Ascending aorta (tissue), 2 donors: ENCODE measurements around the gene TICRR. TPM values are rescaled to one million over a fixed set of nuclear protein-coding genes. Genes with fewer than 3 reads are reported as not detected.
A peak's percentile ranks its signal among the peaks of the same experiment; 100 is the strongest.

Source experiments
- DNase-seq, 2 donors: peaks; one replicate each; pipeline ENCODE4 v3.0.0-alpha.2; 2019; ENCODE audit warnings: low spot score in 2 of 2
- H3K27ac ChIP-seq, 2 donors: fragments of 200-600 bp; sonication (generic); one replicate each; pipeline ENCODE4 v1.5.1; 2016 to 2017; ENCODE audit warnings: mild to moderate bottlenecking in 1 of 2
- H3K27me3 ChIP-seq: fragments of 200-600 bp; sonication (generic); one replicate; pipeline ENCODE4 v1.5.1; 2017
- H3K36me3 ChIP-seq, 2 donors: fragments of 200-600 bp; sonication (generic); one replicate each; pipeline ENCODE4 v1.5.1; 2016
- H3K4me1 ChIP-seq, 2 donors: fragments of 200-600 bp; sonication (generic); one replicate each; pipeline ENCODE4 v1.5.1; 2016 to 2017; ENCODE audit warnings: mild to moderate bottlenecking in 1 of 2
- H3K4me3 ChIP-seq, 2 donors: fragments of 200-600 bp; sonication (generic); one replicate each; pipeline ENCODE4 v1.5.1; 2016 to 2017; ENCODE audit warnings: mild to moderate bottlenecking in 1 of 2
- H3K9me3 ChIP-seq, 2 donors: fragments of 200-600 bp; sonication (generic); one replicate each; pipeline ENCODE4 v1.5.1; 2016
- CTCF ChIP-seq, 3 experiments: fragments of 200-600 bp in 2 of 3; fragments of 450-650 bp in 1 of 3; sonication (generic) in 2 of 3; IDR thresholded peaks; one replicate each; pipeline ENCODE4 v1.5.1; 2016 to 2019; ENCODE audit warnings: antibody characterized with exemption in 3 of 3, mild to moderate bottlenecking in 1 of 3, moderate library complexity in 1 of 3
- intact Hi-C: fragments of 100-400 bp; cut with DNase I; formaldehyde crosslinking; loops from one replicate; pipeline ENCODE4 v1.15.1; 2023
- total RNA-seq: library from RNA; depleted of rRNA; stranded (reverse); fragments of >200 nt; gene quantifications from one replicate; pipeline ENCODE4 v1.1.0, GENCODE V29; 2016

TICRR gene
- total RNA-seq, 1 donor from 2014 or later = not detected

GRCh38 chr15:89667706-89667960, 92.4 kb downstream of the TICRR start:
- Histone ChIP-seq H3K27me3 (no peaks in the 10 kb centered on the region), H3K4me3 (no peak overlapping the region), H3K9me3 (no peaks in the 10 kb centered on the region), H3K36me3 (no peaks in the 10 kb centered on the region), H3K27ac (peak overlapping the region; percentile 19 to 96), H3K4me1 (peaks cover 15 to 26% of the 10 kb centered on the region in 2 donors)
- intact Hi-C loops = loop anchor here (10.0 kb wide), 2 partner anchors 437 to 567 kb away; partner anchors contain the start of genes CIB1, GDPGP1 and IDH2
- DNase-seq = no peak
- no peak for TF ChIP-seq CTCF (IDR thresholded peaks at IDR 0.05)

GRCh38 chr15:89668171-89668570, 92.9 kb downstream of the TICRR start:
- no peak for TF ChIP-seq CTCF (IDR thresholded peaks at IDR 0.05)
- no peak overlapping the region for H3K27ac ChIP-seq
- intact Hi-C loops = loop anchor here (10.0 kb wide), 2 partner anchors 437 to 567 kb away; partner anchors contain the start of genes CIB1, GDPGP1 and IDH2
- peak in 1 of 2 donors; percentile 3 for DNase-seq
- no peaks in the 10 kb centered on the region for H3K36me3 ChIP-seq
- H3K4me1 ChIP-seq = peaks cover 17 to 26% of the 10 kb centered on the region in 2 donors
- H3K9me3 ChIP-seq = no peaks in the 10 kb centered on the region
- H3K4me3 ChIP-seq = no peak overlapping the region
- no peaks in the 10 kb centered on the region for H3K27me3 ChIP-seq

- Histone ChIP-seq H3K27ac (no peak overlapping the region), H3K36me3 (no peaks in the 10 kb centered on the region), H3K4me1 (peaks cover 19 to 30% of the 10 kb centered on the region in 2 donors), H3K27me3 (no peaks in the 10 kb centered on the region), H3K4me3 (no peak overlapping the region), H3K9me3 (no peaks in the 10 kb centered on the region)
- intact Hi-C loops = loop anchor here (10.0 kb wide), 2 partner anchors 435 to 565 kb away; partner anchors contain the start of genes CIB1, GDPGP1 and IDH2
- no peak for DNase-seq
- TF ChIP-seq CTCF (IDR thresholded peaks at IDR 0.05) = no peak
These were observed 94.1 kb downstream of the TICRR start for GRCh38 chr15:89669309-89669865.

- Histone ChIP-seq H3K36me3 (no peaks in the 10 kb centered on the region), H3K4me1 (peaks cover 19 to 30% of the 10 kb centered on the region in 2 donors), H3K9me3 (no peaks in the 10 kb centered on the region), H3K4me3 (no peak overlapping the region), H3K27ac (peak overlapping the region in 1 of 2 donors; percentile 29), H3K27me3 (no peaks in the 10 kb centered on the region)
- peak in 1 of 2 donors; percentile 56 for DNase-seq
- intact Hi-C loops = loop anchor here (10.0 kb wide), 3 partner anchors 225 to 565 kb away; partner anchors contain the start of genes AP3S2, CIB1, GDPGP1 and IDH2
- TF ChIP-seq CTCF (IDR thresholded peaks at IDR 0.05) = no peak
These were observed 94.7 kb downstream of the TICRR start for GRCh38 chr15:89669941-89670340.

GRCh38 chr15:89670971-89671560, 95.8 kb downstream of the TICRR start:
- no peaks in the 10 kb centered on the region for H3K36me3 ChIP-seq
- no peak overlapping the region for H3K4me3 ChIP-seq
- peaks cover 19 to 28% of the 10 kb centered on the region in 2 donors for H3K4me1 ChIP-seq
- no peaks in the 10 kb centered on the region for H3K9me3 ChIP-seq
- no peak for DNase-seq
- TF ChIP-seq CTCF (IDR thresholded peaks at IDR 0.05) = no peak
- intact Hi-C loops = loop anchor here (10.0 kb wide), 1 partner anchor 224 kb away; the partner anchor contains the start of gene AP3S2
- peak overlapping the region; percentile 89 to 92 for H3K27ac ChIP-seq
- H3K27me3 ChIP-seq = no peaks in the 10 kb centered on the region
